ENCODE data around the gene UGT2B15. TPM values are rescaled to one million over a fixed set of nuclear protein-coding genes. Genes with fewer than 3 reads are reported as not detected.

Gene UGT2B15
- total and polyA plus RNA-seq, 3 donors from 2014 or later: 0.50 to 1.3 TPM; not detected in 1

DNA sequence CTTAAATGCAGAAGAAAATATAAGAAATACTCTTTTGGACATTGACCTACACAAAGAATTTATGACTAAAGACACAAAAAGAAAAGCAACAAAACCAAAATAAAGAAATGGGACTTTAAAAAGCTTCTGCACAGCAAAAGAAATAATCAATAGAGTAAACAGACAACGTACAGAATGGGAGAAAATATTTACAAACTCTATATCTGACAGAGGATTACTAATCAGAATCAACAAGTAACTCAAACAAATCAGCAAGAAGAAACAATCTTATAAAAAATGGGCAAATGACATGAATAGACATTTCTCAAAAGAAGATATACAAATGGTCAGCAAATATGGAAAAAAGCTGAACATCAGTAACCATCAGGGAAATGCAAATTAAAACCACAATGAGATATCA, 56.7 kb downstream of the UGT2B15 start:
- no peak overlapping the region for H3K4me3 ChIP-seq

DNA sequence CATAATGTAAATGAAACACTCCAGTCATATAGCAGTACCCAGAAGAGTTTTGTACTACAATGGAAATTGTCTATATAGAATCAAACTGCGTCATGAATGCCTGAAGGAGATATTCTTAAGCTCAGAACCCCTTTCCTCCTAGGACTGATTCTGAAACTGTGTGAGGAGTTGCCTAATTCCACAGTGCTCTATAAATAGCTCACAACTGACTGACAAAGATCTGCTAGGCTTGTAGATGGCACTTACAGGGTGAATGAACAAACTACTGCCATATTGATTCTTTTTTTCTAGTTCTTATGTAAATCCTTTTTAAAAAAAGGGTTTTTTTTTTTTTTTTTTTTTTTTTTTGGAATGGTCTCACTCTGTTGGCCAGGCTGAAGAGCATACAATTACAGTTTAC, 64.2 kb downstream of the UGT2B15 start:
- Histone ChIP-seq H3K4me3 (no peak overlapping the region), H3K9me3 (no peaks in the 10 kb centered on the region), H3K27ac (no peak overlapping the region), H3K4me1 (no peaks in the 10 kb centered on the region), H3K27me3 (no peaks in the 10 kb centered on the region), H3K36me3 (ENCODE audit: low read depth, missing control alignments) (no peaks in the 10 kb centered on the region)
- TF ChIP-seq, protein P1, sequence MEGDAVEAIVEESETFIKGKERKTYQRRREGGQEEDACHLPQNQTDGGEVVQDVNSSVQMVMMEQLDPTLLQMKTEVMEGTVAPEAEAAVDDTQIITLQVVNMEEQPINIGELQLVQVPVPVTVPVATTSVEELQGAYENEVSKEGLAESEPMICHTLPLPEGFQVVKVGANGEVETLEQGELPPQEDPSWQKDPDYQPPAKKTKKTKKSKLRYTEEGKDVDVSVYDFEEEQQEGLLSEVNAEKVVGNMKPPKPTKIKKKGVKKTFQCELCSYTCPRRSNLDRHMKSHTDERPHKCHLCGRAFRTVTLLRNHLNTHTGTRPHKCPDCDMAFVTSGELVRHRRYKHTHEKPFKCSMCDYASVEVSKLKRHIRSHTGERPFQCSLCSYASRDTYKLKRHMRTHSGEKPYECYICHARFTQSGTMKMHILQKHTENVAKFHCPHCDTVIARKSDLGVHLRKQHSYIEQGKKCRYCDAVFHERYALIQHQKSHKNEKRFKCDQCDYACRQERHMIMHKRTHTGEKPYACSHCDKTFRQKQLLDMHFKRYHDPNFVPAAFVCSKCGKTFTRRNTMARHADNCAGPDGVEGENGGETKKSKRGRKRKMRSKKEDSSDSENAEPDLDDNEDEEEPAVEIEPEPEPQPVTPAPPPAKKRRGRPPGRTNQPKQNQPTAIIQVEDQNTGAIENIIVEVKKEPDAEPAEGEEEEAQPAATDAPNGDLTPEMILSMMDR (IDR thresholded peaks at IDR 0.05): no peak
- TF ChIP-seq POLR2A (IDR thresholded peaks at IDR 0.05): no peak
- no peak for DNase-seq
- 80 to 84% methylated on average over 1 of the region's 1 CpG for WGBS, 2 donors
- intact Hi-C loops (cut with DNase I; ENCODE audit: low total_unique reads): no loop called here

More for the DNA sequence above, 56.7 kb downstream of the UGT2B15 start:
- Histone ChIP-seq H3K4me1 (no peaks in the 10 kb centered on the region), H3K27ac (no peak overlapping the region), H3K27me3 (no peaks in the 10 kb centered on the region), H3K9me3 (no peaks in the 10 kb centered on the region), H3K36me3 (ENCODE audit: low read depth, missing control alignments) (no peaks in the 10 kb centered on the region)
- intact Hi-C loops (cut with DNase I; ENCODE audit: low total_unique reads): no loop called here
- TF ChIP-seq POLR2A (IDR thresholded peaks at IDR 0.05): no peak
- TF ChIP-seq, protein P1 (IDR thresholded peaks at IDR 0.05): no peak
- WGBS, 2 donors: 56 to 68% methylated on average over 1 of the region's 1 CpG
- no peak for DNase-seq

DNA sequence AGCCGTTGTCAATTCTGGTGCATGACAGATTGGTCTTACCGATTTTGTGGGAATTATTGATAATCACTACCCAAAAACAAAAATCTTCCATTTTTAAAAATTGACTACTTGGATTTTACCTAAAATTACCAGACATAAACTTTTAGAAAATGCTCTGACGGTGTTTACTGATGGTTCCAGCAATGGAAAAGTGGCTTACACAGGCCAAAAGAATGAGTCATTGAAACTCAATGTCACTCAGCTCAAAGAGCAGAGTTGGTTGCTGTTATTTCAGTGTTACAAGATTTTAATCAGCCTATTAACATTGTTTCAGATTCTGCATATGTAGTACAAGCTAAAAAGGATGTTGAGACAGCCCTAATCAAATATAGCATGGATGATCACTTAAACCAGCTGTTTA, 71.3 kb downstream of the UGT2B15 start:
- intact Hi-C loops (cut with DNase I; ENCODE audit: low total_unique reads): no loop called here
- Histone ChIP-seq H3K9me3 (no peaks in the 10 kb centered on the region), H3K36me3 (ENCODE audit: low read depth, missing control alignments) (no peaks in the 10 kb centered on the region), H3K4me3 (no peak overlapping the region), H3K27ac (no peak overlapping the region), H3K27me3 (no peaks in the 10 kb centered on the region), H3K4me1 (no peaks in the 10 kb centered on the region)
- 60 to 75% methylated on average over 3 of the region's 3 CpGs for WGBS, 2 donors
- DNase-seq: no peak
- TF ChIP-seq POLR2A (IDR thresholded peaks at IDR 0.05): no peak
- TF ChIP-seq, protein P1 (IDR thresholded peaks at IDR 0.05): no peak

DNA sequence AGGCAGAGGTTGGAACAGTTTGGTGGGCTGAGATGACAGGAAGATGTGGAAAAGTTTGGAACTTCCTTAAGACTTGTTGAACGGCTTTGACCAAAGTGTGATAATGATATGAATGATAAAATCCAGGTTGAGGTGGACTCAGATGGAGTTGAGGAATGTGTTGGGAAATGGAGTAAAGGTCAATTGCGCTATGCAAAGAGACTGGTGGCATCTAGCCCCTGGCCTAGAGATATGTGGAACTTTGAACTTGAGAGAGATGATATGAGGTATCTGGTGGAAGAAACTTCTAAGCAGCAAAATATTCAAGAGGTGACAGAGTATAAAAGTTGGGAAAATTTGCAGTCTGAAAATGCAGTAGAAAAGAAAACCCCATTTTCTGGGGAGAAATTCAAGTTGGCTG, 73.0 kb downstream of the UGT2B15 start:
- Histone ChIP-seq H3K27me3 (no peaks in the 10 kb centered on the region), H3K4me1 (no peaks in the 10 kb centered on the region), H3K9me3 (no peaks in the 10 kb centered on the region), H3K27ac (no peak overlapping the region), H3K4me3 (no peak overlapping the region), H3K36me3 (ENCODE audit: low read depth, missing control alignments) (no peaks in the 10 kb centered on the region)
- WGBS, 2 donors: 75 to 84% methylated on average over 2 of the region's 2 CpGs
- DNase-seq: no peak
- intact Hi-C loops (cut with DNase I; ENCODE audit: low total_unique reads): no loop called here
- TF ChIP-seq, protein P1 (IDR thresholded peaks at IDR 0.05): no peak
- no peak for TF ChIP-seq POLR2A (IDR thresholded peaks at IDR 0.05)

Other genes with a start within 250 kb of the UGT2B15 start
- gene TMPRSS11E, start 223.2 kb downstream of the UGT2B15 start, total RNA-seq: under 1 TPM; 0.62 to 0.71 TPM
- gene TMPRSS11E, start 223.2 kb downstream of the UGT2B15 start, polyA plus RNA-seq (ENCODE audit: insufficient read depth, low read depth, low replicate concordance): 1.4 TPM
- gene UGT2B17, start 94.3 kb downstream of the UGT2B15 start, total RNA-seq: under 1 TPM in 1 of 2 donors, not detected in 1; 0.24 TPM
- not detected for gene UGT2B17, start 94.3 kb downstream of the UGT2B15 start, polyA plus RNA-seq (ENCODE audit: insufficient read depth, low read depth, low replicate concordance)
- gene UGT2B10, start 145.3 kb upstream of the UGT2B15 start, total RNA-seq: not detected
- 1.5 TPM for gene UGT2B10, start 145.3 kb upstream of the UGT2B15 start, polyA plus RNA-seq (ENCODE audit: insufficient read depth, low read depth, low replicate concordance)

All from testis (tissue), 3 donors.